ENCODE results near the gene SYVN1. TPM values are rescaled to one million over a fixed set of nuclear protein-coding genes. Genes with fewer than 3 reads are reported as not detected.

The SYVN1 gene
- total RNA-seq, 1 experiment from 2014 or later: 51.5 TPM

DNA sequence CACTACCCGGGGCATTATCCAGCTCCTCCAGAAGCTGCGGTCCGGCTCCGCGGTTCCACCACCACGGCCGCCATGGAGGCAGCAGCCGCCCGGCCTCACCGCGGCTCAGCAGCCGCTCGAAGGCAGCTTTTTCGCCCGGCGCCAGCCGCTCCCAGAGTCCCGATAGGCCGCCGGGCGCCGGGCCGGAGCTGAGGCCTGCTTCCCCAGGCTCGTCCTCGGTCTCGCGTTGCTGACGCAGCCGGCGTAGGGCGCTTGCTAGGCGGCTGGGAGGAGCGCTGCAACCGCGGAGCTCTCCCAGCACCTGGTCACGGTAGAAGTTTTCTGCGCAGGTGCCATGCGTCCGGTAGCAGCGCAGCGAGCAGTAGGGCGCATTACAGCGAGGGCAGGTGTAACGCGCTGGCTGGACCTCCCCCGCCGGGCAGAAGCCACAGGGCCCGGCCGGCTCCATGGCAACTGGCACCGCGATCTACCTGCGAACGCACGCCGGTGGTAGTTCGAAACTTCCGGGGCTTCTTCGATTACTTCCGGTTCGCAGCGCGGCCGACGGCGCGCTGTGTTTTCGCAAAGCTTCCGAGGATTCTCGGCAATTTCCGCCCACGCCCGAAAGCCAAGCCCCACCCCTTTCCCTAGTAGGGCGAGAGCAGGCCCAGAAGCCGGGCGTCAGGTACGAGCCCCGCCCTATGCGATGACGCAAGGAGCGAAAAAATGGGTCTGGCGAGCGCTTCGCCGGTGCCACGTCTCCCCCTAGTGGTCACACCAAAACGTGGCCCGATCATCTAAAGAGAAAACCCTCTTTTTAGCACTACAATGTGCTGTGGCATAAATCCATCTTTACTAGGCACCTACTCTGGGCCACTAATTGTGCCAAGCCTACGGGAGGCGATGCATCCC is 16.9 kb downstream of the SYVN1 start, which contains the start of gene ZNHIT2:
ZNHIT2 (minus strand) TSS at position 496 of the 891 bp plus-strand sequence; CDS start at position 448, 48 bp downstream.
- peak within 1 kb of the TSS; percentile 98 for H3K4me2 ChIP-seq
- ChIA-PET CTCF (interaction anchor here (0.6 to 0.9 kb wide), 5 partner anchors 46 to 1543 kb away, joined by 3 to 13 read pairs (median 5); no protein-coding TSS in a partner anchor), POLR2A (ENCODE audit: unreplicated experiment) (interaction anchor here (0.5 to 0.6 kb wide), 3 partner anchors 39 to 200 kb away, joined by 3 to 6 read pairs (median 4); no protein-coding TSS in a partner anchor)
- no TSS peak for BruUV-seq (replicated peaks)
- peak; percentile 96 to 100 for DNase-seq
- peak within 1 kb of the TSS; percentile 100 for H3K4me3 ChIP-seq
- peaks cover 38% of the 10 kb centered on the region for H3K4me1 ChIP-seq (replicated peaks; ENCODE audit: insufficient read depth)
- peaks cover 71% of the 10 kb centered on the region for H3F3A ChIP-seq (ENCODE audit: insufficient read depth, low read depth)
- TF ChIP-seq EZH2 (IDR thresholded peaks at IDR 0.05; ENCODE audit: low read depth): no peak
- TF ChIP-seq, protein P1, sequence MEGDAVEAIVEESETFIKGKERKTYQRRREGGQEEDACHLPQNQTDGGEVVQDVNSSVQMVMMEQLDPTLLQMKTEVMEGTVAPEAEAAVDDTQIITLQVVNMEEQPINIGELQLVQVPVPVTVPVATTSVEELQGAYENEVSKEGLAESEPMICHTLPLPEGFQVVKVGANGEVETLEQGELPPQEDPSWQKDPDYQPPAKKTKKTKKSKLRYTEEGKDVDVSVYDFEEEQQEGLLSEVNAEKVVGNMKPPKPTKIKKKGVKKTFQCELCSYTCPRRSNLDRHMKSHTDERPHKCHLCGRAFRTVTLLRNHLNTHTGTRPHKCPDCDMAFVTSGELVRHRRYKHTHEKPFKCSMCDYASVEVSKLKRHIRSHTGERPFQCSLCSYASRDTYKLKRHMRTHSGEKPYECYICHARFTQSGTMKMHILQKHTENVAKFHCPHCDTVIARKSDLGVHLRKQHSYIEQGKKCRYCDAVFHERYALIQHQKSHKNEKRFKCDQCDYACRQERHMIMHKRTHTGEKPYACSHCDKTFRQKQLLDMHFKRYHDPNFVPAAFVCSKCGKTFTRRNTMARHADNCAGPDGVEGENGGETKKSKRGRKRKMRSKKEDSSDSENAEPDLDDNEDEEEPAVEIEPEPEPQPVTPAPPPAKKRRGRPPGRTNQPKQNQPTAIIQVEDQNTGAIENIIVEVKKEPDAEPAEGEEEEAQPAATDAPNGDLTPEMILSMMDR (conservative IDR thresholded peaks at IDR 0.05): peak; percentile 98
- H3K36me3 ChIP-seq (ENCODE audit: low read depth): peaks cover 17% of the 10 kb centered on the region
- H3K27ac ChIP-seq: peak within 1 kb of the TSS; percentile 86
- intact Hi-C loops (cut with micrococcal nuclease; ENCODE audit: unreplicated experiment): loop anchor here (2.0 to 5.0 kb wide), 6 partner anchors 91 to 340 kb away; partner anchors contain the start of genes ARL2, ATG2A, PPP2R5B and SF1
- no peaks in the 10 kb centered on the region for H3K9me2 ChIP-seq (ENCODE audit: insufficient read depth)
- H3K79me2 ChIP-seq (ENCODE audit: low read depth): peaks cover 62% of the 10 kb centered on the region
- H3K27me3 ChIP-seq (ENCODE audit: insufficient read depth, low read depth): no peaks in the 10 kb centered on the region
- H4K20me1 ChIP-seq (ENCODE audit: insufficient read depth): peaks cover 10% of the 10 kb centered on the region; the same call in 1 of the 2 replicates
- no peaks in the 10 kb centered on the region for H3K9me3 ChIP-seq (ENCODE audit: insufficient read depth, low read depth)
- H2AFZ ChIP-seq: peak within 1 kb of the TSS; percentile 75

DNA sequence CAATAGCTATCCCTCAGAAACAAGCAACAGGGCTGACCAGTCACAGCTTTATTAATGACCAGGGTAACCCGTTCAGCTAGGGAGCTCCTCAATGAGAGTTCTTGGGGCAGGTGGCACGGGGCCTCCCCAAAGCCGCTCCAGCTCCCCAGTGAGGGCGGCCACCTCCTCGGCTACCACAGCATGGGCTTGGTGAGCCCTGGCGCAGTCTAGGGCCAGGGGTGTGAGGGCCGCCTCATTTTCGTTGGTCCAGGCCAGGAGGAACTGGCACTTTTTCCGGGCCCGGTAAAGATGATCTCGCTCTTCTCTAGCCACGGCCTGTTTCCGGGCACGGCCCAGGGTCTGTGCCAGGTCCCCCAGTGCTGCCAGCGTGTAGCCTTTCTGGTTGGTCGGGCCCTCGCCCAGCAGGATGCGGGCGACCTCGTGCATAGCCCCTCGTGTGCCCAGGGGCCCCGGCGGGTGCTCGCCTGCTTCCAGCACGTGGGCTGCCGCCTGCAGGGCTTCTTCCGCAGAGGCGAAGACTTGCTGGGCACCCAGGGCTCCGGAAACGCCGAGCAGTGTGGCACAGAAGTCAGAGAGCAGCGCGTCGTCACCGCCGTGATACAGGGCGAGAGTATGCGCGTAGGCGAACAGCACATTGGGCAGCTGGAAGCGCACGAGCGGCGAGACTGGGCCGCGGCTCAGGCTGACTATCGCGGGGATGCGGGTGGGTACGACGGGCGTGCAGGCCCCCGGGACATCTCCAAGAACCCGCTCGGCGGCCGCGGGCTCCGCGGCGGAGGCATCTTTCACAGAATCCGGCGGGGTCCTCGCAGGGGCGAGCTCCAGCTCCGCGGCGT is 17.7 kb downstream of the SYVN1 start:
- H3K27me3 ChIP-seq (ENCODE audit: insufficient read depth, low read depth): no peaks in the 10 kb centered on the region
- H3K36me3 ChIP-seq (ENCODE audit: low read depth): peaks cover 17% of the 10 kb centered on the region
- peak; percentile 51 to 59 for DNase-seq
- H4K20me1 ChIP-seq (ENCODE audit: insufficient read depth): peaks cover 10% of the 10 kb centered on the region; the same call in 1 of the 2 replicates
- peaks cover 57% of the 10 kb centered on the region for H3K79me2 ChIP-seq (ENCODE audit: low read depth)
- H3K9me3 ChIP-seq (ENCODE audit: insufficient read depth, low read depth): no peaks in the 10 kb centered on the region
- peak overlapping the region; percentile 86 for H3K27ac ChIP-seq
- no peak for TF ChIP-seq EZH2 (IDR thresholded peaks at IDR 0.05; ENCODE audit: low read depth)
- TF ChIP-seq, protein P1 (conservative IDR thresholded peaks at IDR 0.05): no peak
- H2AFZ ChIP-seq: peak overlapping the region; percentile 75
- BruUV-seq (replicated peaks): no TSS peak
- peaks cover 75% of the 10 kb centered on the region for H3F3A ChIP-seq (ENCODE audit: insufficient read depth, low read depth)
- peaks cover 38% of the 10 kb centered on the region for H3K4me1 ChIP-seq (replicated peaks; ENCODE audit: insufficient read depth)
- intact Hi-C loops (cut with micrococcal nuclease; ENCODE audit: unreplicated experiment): loop anchor here (2.0 to 5.0 kb wide), 6 partner anchors 90 to 339 kb away; partner anchors contain the start of genes ARL2, ATG2A, PPP2R5B and SF1
- H3K9me2 ChIP-seq (ENCODE audit: insufficient read depth): no peaks in the 10 kb centered on the region
- H3K4me3 ChIP-seq: peak overlapping the region; percentile 100
- POLR2A ChIA-PET (ENCODE audit: unreplicated experiment): interaction anchor here (0.6 kb wide), 1 partner anchor 15 kb away, joined by 3 read pairs; no protein-coding TSS in a partner anchor
- H3K4me2 ChIP-seq: peak overlapping the region; percentile 98
- CTCF ChIA-PET: interaction anchor here (0.7 to 0.9 kb wide), 2 partner anchors 66 to 1544 kb away, joined by 3 to 5 read pairs; no protein-coding TSS in a partner anchor
